Activated naive CD8-positive, alpha-beta T cell (primary cell): ENCODE results near the gene HSD11B1L.
A peak's percentile ranks its signal among the peaks of the same experiment; 100 is the strongest.
"Not testable (repeated sequence)": the region's sequence is repeated elsewhere in the genome, so short reads cannot be mapped to it uniquely, and the experiment has no call there.

ENCODE experiments used
- H3K27ac Mint-ChIP-seq: one replicate; pipeline ENCODE4 v1.8.0; 2021; ENCODE audit warnings: mixed read lengths
- H3K27me3 Mint-ChIP-seq: one replicate; pipeline ENCODE4 v1.8.0; 2021; ENCODE audit warnings: mixed read lengths
- H3K36me3 Mint-ChIP-seq: one replicate; pipeline ENCODE4 v1.8.0; 2021; ENCODE audit warnings: mixed read lengths
- H3K4me1 Mint-ChIP-seq: one replicate; pipeline ENCODE4 v1.8.0; 2021; ENCODE audit warnings: low read depth, mixed read lengths
- H3K4me3 Mint-ChIP-seq: one replicate; pipeline ENCODE4 v1.8.0; 2021; ENCODE audit warnings: mild to moderate bottlenecking, mixed read lengths
- H3K9me3 Mint-ChIP-seq: one replicate; pipeline ENCODE4 v1.8.0; 2021; ENCODE audit warnings: low read depth, mixed read lengths

The HSD11B1L gene

GRCh38 chr19:5717215-5717935 lies 36.5 kb downstream of the HSD11B1L start:
- H3K4me3 Mint-ChIP-seq = peak overlapping the region; percentile 97
- H3K9me3 Mint-ChIP-seq = no peaks in the 10 kb centered on the region
- no peaks in the 10 kb centered on the region for H3K27me3 Mint-ChIP-seq
- H3K36me3 Mint-ChIP-seq = peaks cover 11% of the 10 kb centered on the region
- H3K27ac Mint-ChIP-seq = peak overlapping the region; percentile 97
- peaks cover 26% of the 10 kb centered on the region for H3K4me1 Mint-ChIP-seq

- H3K9me3 Mint-ChIP-seq = no peaks in the 10 kb centered on the region
- peaks cover 11% of the 10 kb centered on the region for H3K36me3 Mint-ChIP-seq
- H3K27me3 Mint-ChIP-seq = no peaks in the 10 kb centered on the region
- peak overlapping the region; percentile 97 for H3K4me3 Mint-ChIP-seq
- H3K27ac Mint-ChIP-seq = peak overlapping the region; percentile 97
- peaks cover 26% of the 10 kb centered on the region for H3K4me1 Mint-ChIP-seq
These were observed 37.3 kb downstream of the HSD11B1L start for GRCh38 chr19:5718037-5718578.

GRCh38 chr19:5718579-5719273 lies 37.9 kb downstream of the HSD11B1L start:
- peaks cover 26% of the 10 kb centered on the region for H3K4me1 Mint-ChIP-seq
- peak overlapping the region; percentile 97 for H3K4me3 Mint-ChIP-seq
- H3K27ac Mint-ChIP-seq = peak overlapping the region; percentile 97
- peaks cover 11% of the 10 kb centered on the region for H3K36me3 Mint-ChIP-seq
- no peaks in the 10 kb centered on the region for H3K27me3 Mint-ChIP-seq
- H3K9me3 Mint-ChIP-seq = no peaks in the 10 kb centered on the region

GRCh38 chr19:5719274-5719960 lies 38.6 kb downstream of the HSD11B1L start:
- peak overlapping the region; percentile 97 for H3K27ac Mint-ChIP-seq
- peaks cover 26% of the 10 kb centered on the region for H3K4me1 Mint-ChIP-seq
- H3K9me3 Mint-ChIP-seq = no peaks in the 10 kb centered on the region
- peak overlapping the region; percentile 97 for H3K4me3 Mint-ChIP-seq
- no peaks in the 10 kb centered on the region for H3K27me3 Mint-ChIP-seq
- H3K36me3 Mint-ChIP-seq = peaks cover 11% of the 10 kb centered on the region

- H3K27me3 Mint-ChIP-seq = no peaks in the 10 kb centered on the region
- H3K4me3 Mint-ChIP-seq = peak within 1 kb of the TSS; percentile 97
- no peaks in the 10 kb centered on the region for H3K9me3 Mint-ChIP-seq
- peaks cover 26% of the 10 kb centered on the region for H3K4me1 Mint-ChIP-seq
- H3K27ac Mint-ChIP-seq = peak within 1 kb of the TSS; percentile 97
- peaks cover 11% of the 10 kb centered on the region for H3K36me3 Mint-ChIP-seq
These were observed 39.3 kb downstream of the HSD11B1L start, which contains the start of the genes CATSPERD and LONP1 for GRCh38 chr19:5719961-5720790. TSS of gene CATSPERD (plus strand) at chr19:5720637. CDS start at chr19:5720738, 101 bp downstream. TSS of gene LONP1 (minus strand) at chr19:5720146. CDS start at chr19:5720132, 14 bp downstream.

GRCh38 chr19:5727453-5728050 lies 46.7 kb downstream of the HSD11B1L start:
- H3K4me1 Mint-ChIP-seq = no peaks in the 10 kb centered on the region
- no peaks in the 10 kb centered on the region for H3K9me3 Mint-ChIP-seq
- H3K4me3 Mint-ChIP-seq = no peak overlapping the region
- peaks cover 2% of the 10 kb centered on the region for H3K36me3 Mint-ChIP-seq
- peaks cover 5% of the 10 kb centered on the region for H3K27me3 Mint-ChIP-seq
- no peak overlapping the region for H3K27ac Mint-ChIP-seq

- H3K9me3 Mint-ChIP-seq, H3K4me3 Mint-ChIP-seq: not testable (repeated sequence)
These were observed 52.3 kb downstream of the HSD11B1L start for GRCh38 chr19:5733172-5733571.

More at GRCh38 chr19:5733172-5733571, 52.3 kb downstream of the HSD11B1L start:
- not testable (repeated sequence) for H3K27ac Mint-ChIP-seq, H3K36me3 Mint-ChIP-seq, H3K4me1 Mint-ChIP-seq, H3K27me3 Mint-ChIP-seq
